ENCODE data around the gene NLRP13.

GRCh38 chr19:55858969-55859368 lies 73.2 kb downstream of the NLRP13 start:
- TF ChIP-seq CTCF (conservative IDR thresholded peaks at IDR 0.05; ENCODE audit: low read depth in 2 of 2), result no peak
- TF ChIP-seq EZH2 (IDR thresholded peaks at IDR 0.05; ENCODE audit: low read depth, unreplicated experiment), result no peak
- TF ChIP-seq NANOG (IDR thresholded peaks at IDR 0.05; ENCODE audit: borderline replicate concordance), result no peak
- no peak for TF ChIP-seq EZH2phosphoT487 (IDR thresholded peaks at IDR 0.05; ENCODE audit: unreplicated experiment)
- TF ChIP-seq POLR2AphosphoS5 (IDR thresholded peaks at IDR 0.05; ENCODE audit: low read depth), result no peak
- no peak for TF ChIP-seq CREB1 (CRISPR knock-in tag; IDR thresholded peaks at IDR 0.05; ENCODE audit: low read depth)
- no peak for TF ChIP-seq REST (IDR thresholded peaks at IDR 0.05; ENCODE audit: unreplicated experiment)
- TF ChIP-seq ZNF114 (CRISPR knock-in tag; IDR thresholded peaks at IDR 0.05), result no peak
- no peak for TF ChIP-seq STAT1 (IDR thresholded peaks at IDR 0.05; ENCODE audit: unreplicated experiment)
- no peak for TF ChIP-seq JUNB (IDR thresholded peaks at IDR 0.05; ENCODE audit: unreplicated experiment)
